CD4-positive, alpha-beta T cell treated with Interleukin-6 for 4 hours (primary cell): Measurements from ENCODE around the gene ANKRD52.
"Not testable (repeated sequence)": the region's sequence is repeated elsewhere in the genome, so short reads cannot be mapped to it uniquely, and the experiment has no call there.

Experiments used
- DNase-seq: peaks from one replicate; pipeline ENCODE4 v3.0.0-alpha.2; 2020; ENCODE audit warnings: mixed read lengths

The ANKRD52 gene

GRCh38 chr12:56205445-56205844, 52.7 kb downstream of the ANKRD52 start:
- DNase-seq, result no peak

GRCh38 chr12:56204275-56204674, 53.9 kb downstream of the ANKRD52 start:
- no peak for DNase-seq

- DNase-seq, result no peak
These were observed 55.3 kb downstream of the ANKRD52 start for GRCh38 chr12:56202838-56203237.

GRCh38 chr12:56202366-56202765, 55.8 kb downstream of the ANKRD52 start:
- DNase-seq, result no peak

DNA sequence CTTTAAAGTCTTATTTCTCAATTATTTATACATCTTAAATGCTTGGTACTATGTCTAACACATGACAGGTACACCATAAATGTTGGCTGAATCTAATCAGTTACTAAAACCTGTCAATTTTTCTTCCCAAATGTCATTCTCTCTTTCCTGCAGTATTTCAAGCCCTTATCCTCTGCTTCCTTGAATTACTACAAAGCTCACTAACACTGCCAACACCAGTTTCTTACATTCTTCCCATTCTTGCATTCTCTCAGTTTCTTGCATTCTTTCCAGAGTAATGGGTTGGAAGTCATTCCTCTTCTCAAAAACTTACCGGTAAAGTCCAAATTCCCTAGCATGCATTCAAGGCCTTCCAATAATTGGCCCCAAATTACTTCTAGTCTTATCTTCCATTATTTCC, 59.3 kb downstream of the ANKRD52 start:
- DNase-seq, result no peak

DNA sequence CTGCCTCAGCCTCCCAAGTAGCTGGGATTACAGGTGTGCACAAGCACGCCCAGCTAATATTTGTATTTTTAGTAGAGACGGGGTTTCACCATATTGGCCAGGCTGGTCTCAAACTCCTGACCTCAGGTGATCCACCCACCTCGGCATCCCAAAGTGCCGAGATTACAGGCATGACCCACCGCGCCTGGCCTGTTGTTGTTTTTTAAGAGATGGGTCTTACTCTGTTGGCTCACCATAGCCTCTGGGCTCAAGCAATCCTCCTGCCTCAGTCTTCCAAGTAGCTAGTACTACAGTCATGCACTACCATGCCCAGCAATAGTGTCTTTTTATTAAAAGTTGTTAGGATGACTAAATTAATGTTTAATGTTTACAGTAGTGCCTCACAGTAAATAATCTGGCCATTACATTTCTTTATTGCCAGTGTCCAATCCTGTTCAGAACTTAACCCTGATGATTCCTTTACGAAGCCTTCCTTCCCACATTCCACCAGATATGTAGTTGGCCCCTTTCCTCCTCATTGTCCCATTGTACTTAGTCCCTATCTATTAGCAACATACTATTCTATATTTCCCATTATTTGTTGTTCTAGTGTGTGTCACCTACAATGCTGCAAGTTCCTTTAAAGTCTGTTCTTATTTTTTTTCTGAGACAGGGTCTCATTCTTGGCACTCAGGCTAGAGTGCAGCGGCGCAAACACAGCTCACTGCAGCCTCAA, 60.1 kb downstream of the ANKRD52 start:
- no peak for DNase-seq

- DNase-seq, result not testable (repeated sequence)
These were observed 61.2 kb downstream of the ANKRD52 start for GRCh38 chr12:56196818-56197550.

GRCh38 chr12:56193025-56193578, 65.1 kb downstream of the ANKRD52 start:
- DNase-seq, result peak; percentile 80

DNA sequence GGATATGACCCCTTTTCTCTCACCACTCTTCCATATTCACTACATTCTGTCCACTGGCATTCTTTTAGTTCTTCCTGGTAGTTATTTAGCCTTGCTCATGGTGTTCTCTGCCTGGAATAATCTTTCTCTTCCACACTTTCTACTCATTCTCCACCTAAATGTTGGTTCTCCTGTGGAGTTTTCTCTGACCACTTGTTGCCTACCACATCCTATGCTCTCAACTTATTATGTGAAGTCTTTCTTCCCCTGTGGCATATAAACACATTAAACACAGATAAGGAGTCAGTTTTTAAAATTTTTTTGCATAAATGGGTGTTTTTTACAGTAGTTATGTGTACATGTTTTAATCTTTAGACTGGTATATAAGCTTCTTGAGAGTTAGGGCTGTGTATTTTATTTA, 65.6 kb downstream of the ANKRD52 start:
- no peak for DNase-seq

- no peak for DNase-seq
These were observed 67.5 kb downstream of the ANKRD52 start for GRCh38 chr12:56190695-56191155.

GRCh38 chr12:56189918-56190694, 68.1 kb downstream of the ANKRD52 start:
- peak; percentile 65 for DNase-seq

GRCh38 chr12:56189099-56189917, 68.9 kb downstream of the ANKRD52 start, which contains the start of gene SMARCC2:
TSS of gene SMARCC2 (minus strand) at chr12:56189483. CDS start at chr12:56189461, 22 bp downstream.
- peak; percentile 86 for DNase-seq

DNA sequence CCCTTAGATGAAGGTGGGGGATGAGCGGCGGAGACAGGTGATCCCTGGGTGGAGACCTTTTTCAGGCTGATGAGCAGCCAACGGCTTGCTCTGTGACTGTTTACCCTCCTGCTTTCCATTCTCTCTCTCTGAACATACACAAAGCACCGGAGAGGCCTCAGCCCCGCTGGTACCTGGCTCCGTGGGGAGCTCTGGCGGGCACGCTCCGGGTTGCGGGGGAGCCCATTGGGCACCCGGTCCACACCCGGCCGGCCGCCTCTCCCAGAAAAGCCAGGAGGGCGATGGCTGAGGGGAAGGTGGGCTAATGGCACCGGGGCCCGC, 69.4 kb downstream of the ANKRD52 start:
- DNase-seq, result no peak

DNA sequence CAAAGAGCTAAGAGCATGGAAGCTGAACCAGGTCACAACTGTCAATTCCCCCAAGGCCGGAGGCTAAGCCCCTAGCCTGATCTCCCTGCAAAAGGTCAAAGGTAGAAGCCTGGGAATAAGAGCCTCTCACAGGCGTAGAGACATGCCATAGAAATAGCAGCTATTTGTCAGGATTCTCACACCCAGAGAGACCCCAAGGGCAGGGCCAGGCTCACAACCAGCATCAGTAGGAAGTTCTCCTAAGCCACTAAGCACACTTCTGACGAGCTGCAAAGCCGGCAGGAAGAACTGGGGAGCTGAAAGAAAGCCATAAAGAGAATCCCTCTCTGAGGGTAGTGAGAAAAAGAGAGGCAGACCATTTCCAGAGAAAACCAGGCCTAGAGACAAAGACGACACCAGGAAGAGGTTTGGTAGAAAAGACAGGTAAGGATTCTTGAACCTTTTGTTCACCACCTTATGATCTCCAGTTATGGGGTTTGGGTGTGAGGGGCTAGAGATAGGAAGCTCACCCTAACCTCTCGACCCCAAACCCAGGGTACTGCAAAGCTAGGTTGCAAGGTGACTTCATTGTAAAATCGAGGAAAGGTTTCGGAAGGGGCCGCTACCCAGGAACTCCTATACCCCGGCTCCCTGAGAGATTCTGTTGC, 69.9 kb downstream of the ANKRD52 start:
- peak; percentile 19 for DNase-seq
